Measurements from ENCODE around the gene SELENOP.

SELENOP gene

GRCh38 chr5:42839196-42839595 is 27.5 kb upstream of the SELENOP start:
- TF ChIP-seq CTCF (conservative IDR thresholded peaks at IDR 0.05) (no peak), ZFX (IDR thresholded peaks at IDR 0.05) (no peak)

GRCh38 chr5:42837601-42838000 is 25.9 kb upstream of the SELENOP start:
- no peak overlapping the region for H3K27ac ChIP-seq
- no peak for TF ChIP-seq ZFX (IDR thresholded peaks at IDR 0.05)

More at GRCh38 chr5:42839196-42839595, 27.5 kb upstream of the SELENOP start:
- H3K27ac ChIP-seq, result no peak overlapping the region

- no peak overlapping the region for H3K27ac ChIP-seq
- no peak for TF ChIP-seq ZFX (IDR thresholded peaks at IDR 0.05)
- no peak for TF ChIP-seq CTCF (conservative IDR thresholded peaks at IDR 0.05)
Observed at GRCh38 chr5:42836070-42836769, 24.5 kb upstream of the SELENOP start.

- no peak for TF ChIP-seq CTCF (conservative IDR thresholded peaks at IDR 0.05)
- no peak for TF ChIP-seq ZFX (IDR thresholded peaks at IDR 0.05)
Observed at GRCh38 chr5:42832060-42832459, 20.4 kb upstream of the SELENOP start.

GRCh38 chr5:42830924-42831323 is 19.2 kb upstream of the SELENOP start:
- no peak for TF ChIP-seq CTCF (conservative IDR thresholded peaks at IDR 0.05)
- TF ChIP-seq ZFX (IDR thresholded peaks at IDR 0.05), result no peak

More at GRCh38 chr5:42832060-42832459, 20.4 kb upstream of the SELENOP start:
- H3K27ac ChIP-seq, result no peak overlapping the region

GRCh38 chr5:42828671-42829070 is 17.0 kb upstream of the SELENOP start:
- TF ChIP-seq CTCF (conservative IDR thresholded peaks at IDR 0.05), result no peak
- no peak for TF ChIP-seq ZFX (IDR thresholded peaks at IDR 0.05)

More at GRCh38 chr5:42830924-42831323, 19.2 kb upstream of the SELENOP start:
- no peak overlapping the region for H3K27ac ChIP-seq

GRCh38 chr5:42826757-42827515 is 15.2 kb upstream of the SELENOP start:
- no peak for TF ChIP-seq CTCF (conservative IDR thresholded peaks at IDR 0.05)
- TF ChIP-seq ZFX (IDR thresholded peaks at IDR 0.05), result no peak
- H3K27ac ChIP-seq, result no peak overlapping the region

More at GRCh38 chr5:42828671-42829070, 17.0 kb upstream of the SELENOP start:
- no peak overlapping the region for H3K27ac ChIP-seq
